IMR-90 (cell line): Measurements from ENCODE around the gene SLC6A3.
A peak's percentile ranks its signal among the peaks of the same experiment; 100 is the strongest.

Experiments
- MAFK ChIP-seq: IDR thresholded peaks from 2 replicates; pipeline ENCODE4 v1.6.1; 2012; ENCODE audit warnings: low read depth, low read length, improper control_type of control experiment
- POLR2A ChIP-seq: IDR thresholded peaks from 2 replicates; pipeline ENCODE4 v1.6.1; 2012; ENCODE audit warnings: mild to moderate bottlenecking, low read depth, low read length
- USF2 ChIP-seq: fragments of 150-350 bp; IDR thresholded peaks from 2 replicates; pipeline ENCODE4 v1.6.1; 2017; ENCODE audit warnings: mild to moderate bottlenecking, antibody characterized with exemption, low read length, low read depth
- TF ChIP-seq, protein P1 (sequence below): conservative IDR thresholded peaks from 2 replicates; pipeline ENCODE4 v1.5.1; 2012; ENCODE audit warnings: mild to moderate bottlenecking, low read depth, low read length, improper control_type of control experiment

- TF ChIP-seq MAFK, result no peak
- no peak for TF ChIP-seq POLR2A
- TF ChIP-seq, protein P1, sequence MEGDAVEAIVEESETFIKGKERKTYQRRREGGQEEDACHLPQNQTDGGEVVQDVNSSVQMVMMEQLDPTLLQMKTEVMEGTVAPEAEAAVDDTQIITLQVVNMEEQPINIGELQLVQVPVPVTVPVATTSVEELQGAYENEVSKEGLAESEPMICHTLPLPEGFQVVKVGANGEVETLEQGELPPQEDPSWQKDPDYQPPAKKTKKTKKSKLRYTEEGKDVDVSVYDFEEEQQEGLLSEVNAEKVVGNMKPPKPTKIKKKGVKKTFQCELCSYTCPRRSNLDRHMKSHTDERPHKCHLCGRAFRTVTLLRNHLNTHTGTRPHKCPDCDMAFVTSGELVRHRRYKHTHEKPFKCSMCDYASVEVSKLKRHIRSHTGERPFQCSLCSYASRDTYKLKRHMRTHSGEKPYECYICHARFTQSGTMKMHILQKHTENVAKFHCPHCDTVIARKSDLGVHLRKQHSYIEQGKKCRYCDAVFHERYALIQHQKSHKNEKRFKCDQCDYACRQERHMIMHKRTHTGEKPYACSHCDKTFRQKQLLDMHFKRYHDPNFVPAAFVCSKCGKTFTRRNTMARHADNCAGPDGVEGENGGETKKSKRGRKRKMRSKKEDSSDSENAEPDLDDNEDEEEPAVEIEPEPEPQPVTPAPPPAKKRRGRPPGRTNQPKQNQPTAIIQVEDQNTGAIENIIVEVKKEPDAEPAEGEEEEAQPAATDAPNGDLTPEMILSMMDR, result peak; percentile 28
- TF ChIP-seq USF2, result no peak
These were observed 23.0 kb upstream of the SLC6A3 start for GRCh38 chr5:1468247-1468612.
